ENCODE results near the gene NKD2. TPM values are rescaled to one million over a fixed set of nuclear protein-coding genes. Genes with fewer than 3 reads are reported as not detected.

The NKD2 gene
- total RNA-seq, 1 donor from 2014 or later = 1.8 TPM

GRCh38 chr5:1065891-1066650, 57.5 kb downstream of the NKD2 start:
- no peak overlapping the region for H3K4me3 Mint-ChIP-seq (ENCODE audit: unreplicated experiment)
- peaks cover 2% of the 10 kb centered on the region for H3K4me1 Mint-ChIP-seq (ENCODE audit: unreplicated experiment)
- TF ChIP-seq CTCF (IDR thresholded peaks at IDR 0.05; ENCODE audit: unreplicated experiment) = no peak
- peaks cover 4% of the 10 kb centered on the region for H3K27me3 Mint-ChIP-seq (ENCODE audit: unreplicated experiment)
- DNase-seq (ENCODE audit: low spot score) = no peak
- H3K9me3 Mint-ChIP-seq (ENCODE audit: unreplicated experiment) = no peaks in the 10 kb centered on the region
- H3K27ac Mint-ChIP-seq (ENCODE audit: unreplicated experiment) = peak overlapping the region; percentile 70
- H3K36me3 Mint-ChIP-seq (ENCODE audit: low read depth, unreplicated experiment) = peaks cover 6% of the 10 kb centered on the region

DNA sequence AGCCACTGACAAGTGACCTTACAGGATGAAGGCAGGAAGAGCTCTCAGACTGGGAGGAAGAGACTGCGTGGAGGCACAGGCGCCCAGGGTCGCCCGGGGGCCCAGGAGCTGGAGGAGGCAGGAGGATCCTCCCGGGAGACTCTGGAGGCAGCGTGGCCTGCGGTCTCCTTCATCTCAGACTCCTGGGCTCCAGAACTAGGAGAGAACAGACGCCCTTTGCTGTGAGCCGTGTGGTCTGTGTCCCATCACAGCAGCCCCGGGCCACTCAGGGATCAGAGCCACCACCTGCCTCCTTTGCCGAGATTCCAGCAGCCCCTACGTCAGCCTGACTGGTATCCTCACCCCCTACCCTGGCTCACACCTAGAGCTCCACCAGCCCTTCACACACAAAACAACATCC, 58.1 kb downstream of the NKD2 start:
- TF ChIP-seq CTCF (IDR thresholded peaks at IDR 0.05; ENCODE audit: unreplicated experiment) = no peak
- Mint-ChIP-seq H3K9me3 (ENCODE audit: unreplicated experiment) (no peaks in the 10 kb centered on the region), H3K4me3 (ENCODE audit: unreplicated experiment) (no peak overlapping the region), H3K27me3 (ENCODE audit: unreplicated experiment) (peaks cover 2% of the 10 kb centered on the region), H3K36me3 (ENCODE audit: low read depth, unreplicated experiment) (peaks cover 6% of the 10 kb centered on the region), H3K27ac (ENCODE audit: unreplicated experiment) (no peak overlapping the region), H3K4me1 (ENCODE audit: unreplicated experiment) (peaks cover 2% of the 10 kb centered on the region)
- DNase-seq (ENCODE audit: low spot score) = no peak

DNA sequence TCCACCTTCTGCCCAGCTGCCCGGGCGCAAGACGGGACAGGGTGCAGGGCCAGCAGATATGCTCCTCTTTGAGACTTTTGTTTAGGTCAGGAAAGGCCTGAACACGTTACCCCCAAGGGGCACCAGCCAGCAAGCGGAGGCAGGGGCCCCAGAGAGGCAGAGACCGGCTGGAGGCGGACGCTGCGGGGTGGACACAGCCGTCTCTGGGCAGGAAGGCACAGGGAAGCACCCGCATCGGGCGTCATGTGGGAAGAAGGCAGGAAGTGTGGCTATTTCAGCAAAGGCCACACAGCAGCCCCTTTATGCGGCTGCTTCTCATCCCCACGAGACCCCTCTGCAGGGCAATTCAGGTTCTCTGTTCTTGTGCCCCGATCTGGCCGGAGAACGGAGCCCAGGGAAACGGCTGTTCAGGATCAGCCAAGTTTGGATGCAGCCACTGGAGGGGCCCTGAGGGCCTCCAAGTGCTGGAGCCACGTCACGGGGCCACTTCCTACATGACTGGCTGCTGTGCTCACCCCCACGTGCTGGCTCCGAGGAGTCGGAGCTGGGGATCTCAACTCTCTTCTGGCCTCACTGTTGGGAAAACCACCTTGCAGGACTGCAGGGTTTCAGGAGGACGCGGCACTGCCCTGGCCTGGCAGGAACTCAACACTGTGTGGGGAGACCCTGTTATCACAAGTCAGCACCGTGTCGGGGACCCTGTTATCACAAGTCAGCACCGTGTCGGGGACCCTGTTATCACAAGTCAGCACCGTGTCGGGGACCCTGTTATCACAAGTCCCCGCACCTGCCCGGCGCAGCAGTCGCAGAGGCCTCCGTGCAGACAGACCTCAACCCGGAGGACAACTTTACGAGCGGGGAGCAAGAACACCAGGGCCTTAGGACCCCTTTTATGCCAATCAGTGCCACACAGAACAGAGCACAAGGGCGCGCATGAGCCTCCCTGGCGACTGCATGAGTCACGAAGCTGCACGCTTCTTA, 58.8 kb downstream of the NKD2 start:
- TF ChIP-seq CTCF (IDR thresholded peaks at IDR 0.05; ENCODE audit: unreplicated experiment) = no peak

DNA sequence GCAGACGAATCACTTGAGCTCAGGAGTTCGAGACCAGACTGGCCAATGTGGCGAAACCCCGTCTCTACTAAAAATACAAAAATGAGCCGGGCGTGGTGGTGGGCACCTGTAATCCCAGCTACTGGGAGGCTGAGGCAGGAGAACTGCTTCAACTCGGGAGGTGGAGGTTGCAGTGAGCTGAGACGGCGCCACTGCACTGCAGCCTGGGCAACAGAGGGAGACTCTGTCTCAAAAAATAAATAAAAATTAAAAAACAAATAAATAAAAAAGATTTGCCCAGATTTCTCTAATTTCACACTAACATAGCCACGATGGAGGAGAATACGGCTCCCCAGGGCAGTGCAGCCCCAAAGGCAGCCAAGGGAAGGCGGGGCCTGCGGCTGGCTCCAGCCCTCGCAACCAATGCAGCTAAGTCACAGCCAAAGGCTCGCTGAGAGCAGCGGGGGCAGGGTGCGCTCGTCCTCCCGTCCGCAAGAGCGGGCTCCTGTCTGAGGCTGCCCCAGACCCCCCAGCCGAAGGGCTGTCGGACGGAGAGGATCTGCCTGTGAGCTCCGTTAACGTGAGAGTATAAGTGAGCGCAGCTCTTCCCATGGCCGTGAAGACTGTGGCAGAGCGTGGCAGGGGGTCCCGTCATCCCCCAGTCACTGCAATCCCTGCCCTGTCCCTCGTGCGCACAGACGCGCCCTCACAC, 59.7 kb downstream of the NKD2 start:
- peaks cover 2% of the 10 kb centered on the region for H3K4me1 Mint-ChIP-seq (ENCODE audit: unreplicated experiment)
- peaks cover 6% of the 10 kb centered on the region for H3K36me3 Mint-ChIP-seq (ENCODE audit: low read depth, unreplicated experiment)
- DNase-seq (ENCODE audit: low spot score) = no peak
- no peak overlapping the region for H3K4me3 Mint-ChIP-seq (ENCODE audit: unreplicated experiment)
- H3K9me3 Mint-ChIP-seq (ENCODE audit: unreplicated experiment) = no peaks in the 10 kb centered on the region
- TF ChIP-seq CTCF (IDR thresholded peaks at IDR 0.05; ENCODE audit: unreplicated experiment) = no peak
- H3K27ac Mint-ChIP-seq (ENCODE audit: unreplicated experiment) = no peak overlapping the region
- H3K27me3 Mint-ChIP-seq (ENCODE audit: unreplicated experiment) = peaks cover 2% of the 10 kb centered on the region

More for the DNA sequence above, 58.8 kb downstream of the NKD2 start:
- peaks cover 2% of the 10 kb centered on the region for H3K4me1 Mint-ChIP-seq (ENCODE audit: unreplicated experiment)
- H3K27ac Mint-ChIP-seq (ENCODE audit: unreplicated experiment) = no peak overlapping the region
- H3K36me3 Mint-ChIP-seq (ENCODE audit: low read depth, unreplicated experiment) = peaks cover 6% of the 10 kb centered on the region
- no peak for DNase-seq (ENCODE audit: low spot score)
- H3K4me3 Mint-ChIP-seq (ENCODE audit: unreplicated experiment) = no peak overlapping the region
- peaks cover 2% of the 10 kb centered on the region for H3K27me3 Mint-ChIP-seq (ENCODE audit: unreplicated experiment)
- no peaks in the 10 kb centered on the region for H3K9me3 Mint-ChIP-seq (ENCODE audit: unreplicated experiment)
